ENCODE measurements around the gene LRRC40.
"Not testable (repeated sequence)": the region's sequence is repeated elsewhere in the genome, so short reads cannot be mapped to it uniquely, and the experiment has no call there.

The LRRC40 gene

DNA sequence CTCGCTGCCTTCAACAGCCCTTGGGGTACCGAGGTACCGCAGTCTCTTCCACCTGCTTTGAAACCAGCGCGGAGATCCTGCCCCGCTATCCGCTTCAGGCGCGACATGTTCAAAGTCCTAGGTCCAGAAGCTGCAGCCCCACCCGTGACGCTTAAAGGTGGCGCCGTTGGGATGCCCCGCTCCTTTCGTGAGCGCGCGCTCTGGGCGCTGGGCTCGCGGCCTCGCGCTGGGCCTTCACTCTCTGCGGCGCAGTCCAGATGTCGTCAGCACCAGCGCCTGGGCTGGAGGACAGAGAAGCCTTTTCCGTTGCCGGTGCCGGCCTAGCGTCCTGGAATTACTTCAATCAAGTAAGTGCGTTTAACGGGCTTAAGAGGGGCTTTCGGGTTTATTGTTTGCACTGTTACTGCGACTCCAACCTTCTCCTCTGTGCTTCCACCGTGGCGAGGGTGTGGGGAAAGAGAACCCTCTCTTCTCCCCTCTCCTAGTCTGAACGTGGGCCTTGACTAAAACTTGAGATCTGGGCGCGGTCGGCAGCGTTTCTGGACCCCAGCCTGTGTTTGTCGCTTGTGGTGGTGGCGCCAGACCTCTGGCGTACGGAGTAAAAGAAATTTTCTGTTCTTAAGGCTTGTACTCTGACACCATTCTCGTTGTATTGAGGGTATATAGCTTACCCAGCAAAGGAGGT lies at the start of gene LRRC40:
TSS of gene LRRC40 (minus strand) at position 146 of the 685 bp plus-strand sequence. CDS start at position 107, 39 bp downstream.
- peak; percentile 94 to 97 for DNase-seq

DNA sequence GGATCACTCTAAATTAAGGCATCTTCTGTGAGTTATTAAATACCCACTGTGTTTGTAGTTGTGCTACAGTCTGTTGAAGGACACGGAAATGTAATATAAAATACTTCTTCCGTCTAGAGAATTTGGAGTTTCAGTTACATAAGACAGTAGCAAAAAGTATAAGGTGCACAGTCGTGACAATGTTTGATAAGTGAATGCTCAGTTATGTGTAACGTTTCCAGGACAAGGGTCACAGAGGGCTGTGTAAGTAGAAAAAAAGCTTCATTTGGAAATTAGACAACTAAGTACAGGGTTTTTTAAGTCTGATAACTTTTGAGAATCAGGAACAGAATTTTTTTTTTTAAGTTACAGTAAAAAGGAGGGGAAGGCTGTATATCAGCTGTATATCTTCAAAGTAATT lies 43.4 kb upstream of the LRRC40 start:
- no peak for DNase-seq

DNA sequence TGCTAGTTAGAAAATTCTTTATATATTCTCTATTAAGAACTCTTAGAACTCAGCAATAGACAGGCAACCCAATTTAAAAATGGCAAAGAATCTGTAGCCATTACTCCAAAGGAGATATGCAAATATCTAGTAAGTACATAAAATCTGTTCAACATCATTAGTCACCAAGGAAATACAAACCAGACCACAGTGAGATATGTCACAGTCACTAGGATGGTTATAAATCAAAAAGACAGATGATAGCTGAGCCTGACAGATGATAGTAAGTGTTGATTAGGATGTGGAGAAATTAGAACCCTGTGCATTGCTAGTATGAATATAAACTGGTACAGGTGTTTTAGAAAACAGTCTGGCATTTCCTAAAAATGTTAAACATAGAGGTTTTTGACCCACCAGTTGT lies 42.4 kb upstream of the LRRC40 start:
- no peak for DNase-seq

DNA sequence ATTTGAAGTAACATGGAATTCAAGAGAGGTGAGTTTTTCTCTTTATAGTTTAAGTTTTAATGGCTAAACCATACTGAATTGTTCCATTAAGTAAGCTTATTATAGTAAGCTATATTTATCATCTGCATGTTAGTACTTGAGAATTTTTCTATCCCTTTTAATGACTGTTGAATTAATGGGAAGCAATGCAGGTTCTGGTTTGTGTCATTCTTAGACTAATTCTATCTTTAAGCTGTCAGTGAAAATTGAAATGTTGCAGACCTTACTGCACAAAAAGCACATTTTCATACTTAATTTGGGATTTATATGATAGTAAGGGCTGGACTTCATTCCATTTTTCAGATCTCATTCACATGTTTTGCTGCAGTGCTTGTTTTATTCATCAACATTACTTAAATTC lies 41.7 kb upstream of the LRRC40 start:
- no peak for DNase-seq

DNA sequence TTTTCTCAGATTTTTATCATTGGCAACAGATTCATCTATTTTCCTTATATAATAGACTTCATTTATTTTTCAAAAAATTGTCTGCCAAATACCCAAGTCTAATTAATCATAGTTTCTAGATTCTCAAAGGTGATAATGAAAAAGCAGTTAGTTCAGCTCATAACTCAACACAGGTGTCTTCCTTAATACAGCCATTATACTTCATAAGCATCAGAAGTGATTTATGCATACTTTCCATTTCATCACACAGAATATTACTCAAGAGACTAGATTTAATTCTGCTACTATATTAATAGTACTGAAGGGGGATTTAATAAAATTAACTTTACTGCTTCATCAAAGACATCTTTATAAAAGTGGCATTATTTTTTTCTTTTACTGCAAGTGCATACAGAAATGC lies 34.6 kb upstream of the LRRC40 start:
- DNase-seq: no peak

DNA sequence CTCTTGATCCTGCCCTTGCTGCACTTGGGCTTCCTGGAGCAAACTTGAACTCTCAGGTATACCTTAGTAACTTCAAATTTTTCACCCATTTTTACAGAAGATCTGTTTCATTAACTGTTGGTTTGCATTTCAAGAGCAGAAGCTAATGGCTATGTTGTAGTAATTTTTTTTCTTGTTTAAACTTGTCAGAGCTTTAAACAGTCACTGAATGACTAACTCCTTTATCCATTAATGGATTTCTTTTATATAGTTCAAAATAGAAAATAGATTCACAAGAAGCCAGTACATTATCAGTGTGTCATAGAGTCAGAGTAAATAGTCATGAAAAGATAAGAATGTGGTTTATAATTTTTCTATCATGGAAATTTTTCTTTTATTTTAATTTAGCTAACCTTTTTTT lies 29.4 kb upstream of the LRRC40 start:
- DNase-seq: no peak

DNA sequence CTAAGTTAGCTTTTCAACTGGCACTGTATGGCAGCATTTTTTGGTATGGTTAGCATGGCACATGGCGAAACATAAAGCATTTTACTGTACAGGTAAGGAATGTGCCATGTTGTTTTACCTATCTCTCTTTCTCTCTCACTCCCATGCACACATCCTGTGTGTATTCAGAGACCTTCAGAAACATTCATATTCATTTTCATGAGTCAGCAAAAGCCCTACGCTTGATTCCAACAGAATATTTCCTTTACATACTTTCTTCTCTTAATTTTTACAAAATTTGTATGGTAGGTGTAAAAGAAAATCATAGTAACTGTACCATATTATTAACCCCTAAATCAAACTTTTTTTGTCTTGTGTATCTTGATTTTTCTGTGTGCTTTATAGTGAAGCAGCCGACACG lies 26.1 kb upstream of the LRRC40 start:
- DNase-seq: no peak

DNA sequence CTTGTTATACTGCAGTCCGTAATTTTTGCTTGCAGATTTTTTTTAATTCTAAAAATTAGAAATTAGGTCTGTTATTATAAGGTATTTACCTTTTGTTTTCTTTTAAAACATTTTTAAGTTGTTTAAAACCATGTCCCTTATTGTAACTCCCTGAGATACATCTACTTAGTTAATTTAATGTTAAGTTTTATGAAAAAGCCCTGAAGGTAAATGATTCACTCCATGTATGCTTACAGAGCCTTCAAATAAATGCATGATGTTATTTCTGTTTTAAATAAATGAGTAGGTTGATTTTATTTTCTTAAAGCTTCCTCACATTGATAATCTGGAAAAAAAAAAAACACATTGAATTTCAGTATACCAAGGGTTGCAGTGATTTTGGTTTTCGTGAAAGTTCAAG lies 23.3 kb upstream of the LRRC40 start:
- no peak for DNase-seq

DNA sequence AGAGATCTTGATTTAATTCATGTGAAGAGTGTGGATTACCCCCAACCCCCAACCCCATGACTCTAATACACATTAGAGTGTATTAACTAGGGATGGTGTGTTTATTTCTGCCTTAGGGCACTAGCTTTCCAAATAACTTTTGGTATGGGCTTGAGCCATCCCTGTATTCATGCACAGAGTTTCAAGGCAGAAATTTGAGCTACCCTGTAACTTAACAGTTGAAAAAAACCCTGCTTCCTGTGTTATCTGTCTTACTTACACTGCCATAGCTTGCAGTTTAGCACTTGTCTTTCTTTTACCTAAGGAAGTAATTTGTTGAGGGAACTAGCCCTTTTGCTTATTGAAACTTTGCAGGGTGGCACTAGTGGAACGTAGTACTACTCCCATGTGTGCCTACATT lies 22.1 kb upstream of the LRRC40 start:
- peak in 1 of 2 donors; percentile 26 for DNase-seq

DNA sequence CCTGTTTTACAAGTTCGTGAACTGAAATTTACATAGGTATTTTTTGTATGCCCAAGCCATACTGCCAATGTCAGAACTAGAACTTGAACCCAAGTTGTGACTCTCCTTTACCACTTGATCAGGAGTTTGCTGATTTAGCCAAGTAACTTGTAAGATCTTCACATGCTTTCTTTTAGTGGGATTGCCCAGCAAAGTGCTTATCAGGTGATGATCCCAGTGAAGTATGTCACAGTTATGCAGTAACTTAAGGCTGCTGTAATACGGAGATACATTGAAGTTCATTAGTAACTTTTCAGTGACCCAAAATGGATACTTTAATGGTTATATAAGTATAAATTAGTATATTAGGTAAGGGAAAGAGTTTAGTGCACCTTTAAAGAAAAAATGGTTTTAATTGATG lies 19.6 kb upstream of the LRRC40 start:
- DNase-seq: no peak

DNA sequence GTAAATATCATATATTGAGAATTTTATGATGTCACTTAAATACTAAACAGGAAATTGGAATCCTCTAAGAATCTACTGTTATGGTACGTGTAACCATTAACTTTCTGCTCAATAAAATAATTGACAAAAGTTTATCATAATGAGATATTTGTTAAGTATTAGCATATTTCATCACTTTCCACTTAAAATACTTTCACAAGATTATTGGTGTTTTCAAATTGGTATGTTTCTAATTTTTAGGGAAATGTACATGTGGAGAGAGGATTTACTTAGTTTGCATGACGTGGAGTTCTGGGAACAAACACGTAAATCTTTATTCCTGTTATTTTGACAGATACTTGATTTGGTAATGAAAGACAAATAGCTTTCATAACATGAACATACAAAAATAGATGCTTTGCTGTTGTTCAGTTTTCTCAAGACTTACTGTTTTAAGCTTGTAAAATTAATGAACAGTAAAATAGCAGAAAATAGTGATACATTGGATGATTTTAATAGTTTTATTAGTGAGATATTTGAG lies 17.4 kb upstream of the LRRC40 start:
- DNase-seq: no peak

DNA sequence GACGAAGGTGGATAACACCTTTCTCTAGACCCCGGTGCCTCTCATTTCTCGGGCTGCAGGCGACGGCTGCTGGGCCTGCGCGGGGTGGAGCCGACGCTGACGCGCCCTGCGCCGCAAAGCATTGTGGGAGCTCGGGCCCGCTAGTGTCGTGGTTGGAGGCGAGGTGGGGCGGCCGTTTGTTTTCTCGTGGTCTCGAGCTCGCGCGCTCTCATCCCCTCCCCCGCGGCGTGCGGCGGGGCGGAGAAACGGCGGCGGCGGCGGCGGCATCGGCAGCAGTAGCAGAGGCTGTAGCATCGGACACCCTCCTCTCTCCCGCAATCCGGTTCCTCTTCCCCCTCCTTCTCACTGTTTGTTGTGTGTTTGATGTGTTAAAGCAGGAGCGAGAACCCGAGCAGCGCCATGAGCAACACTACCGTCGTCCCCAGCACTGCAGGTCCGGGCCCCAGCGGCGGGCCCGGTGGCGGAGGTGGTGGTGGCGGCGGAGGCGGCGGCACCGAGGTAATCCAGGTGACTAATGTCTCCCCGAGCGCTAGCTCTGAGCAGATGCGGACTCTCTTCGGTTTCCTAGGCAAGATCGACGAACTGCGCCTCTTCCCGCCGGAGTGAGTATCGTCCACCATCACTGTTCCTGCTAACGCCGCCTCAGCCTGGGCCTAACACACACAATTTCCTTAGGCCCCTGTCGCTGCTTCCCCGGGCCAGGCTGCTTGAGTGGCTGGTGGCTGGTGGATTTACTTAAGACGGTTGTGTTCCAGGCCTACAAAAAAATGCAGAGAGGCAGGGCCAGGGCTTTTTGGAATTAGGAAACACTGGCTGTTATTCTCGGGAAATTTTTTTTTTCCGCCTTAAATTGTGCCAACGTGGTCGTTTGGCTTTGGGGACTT lies 16.1 kb upstream of the LRRC40 start, which contains the start of gene SRSF11:
TSS of gene SRSF11 (plus strand) at position 143 of the 884 bp plus-strand sequence. CDS start at position 400, 257 bp downstream.
- peak; percentile 94 to 97 for DNase-seq

DNA sequence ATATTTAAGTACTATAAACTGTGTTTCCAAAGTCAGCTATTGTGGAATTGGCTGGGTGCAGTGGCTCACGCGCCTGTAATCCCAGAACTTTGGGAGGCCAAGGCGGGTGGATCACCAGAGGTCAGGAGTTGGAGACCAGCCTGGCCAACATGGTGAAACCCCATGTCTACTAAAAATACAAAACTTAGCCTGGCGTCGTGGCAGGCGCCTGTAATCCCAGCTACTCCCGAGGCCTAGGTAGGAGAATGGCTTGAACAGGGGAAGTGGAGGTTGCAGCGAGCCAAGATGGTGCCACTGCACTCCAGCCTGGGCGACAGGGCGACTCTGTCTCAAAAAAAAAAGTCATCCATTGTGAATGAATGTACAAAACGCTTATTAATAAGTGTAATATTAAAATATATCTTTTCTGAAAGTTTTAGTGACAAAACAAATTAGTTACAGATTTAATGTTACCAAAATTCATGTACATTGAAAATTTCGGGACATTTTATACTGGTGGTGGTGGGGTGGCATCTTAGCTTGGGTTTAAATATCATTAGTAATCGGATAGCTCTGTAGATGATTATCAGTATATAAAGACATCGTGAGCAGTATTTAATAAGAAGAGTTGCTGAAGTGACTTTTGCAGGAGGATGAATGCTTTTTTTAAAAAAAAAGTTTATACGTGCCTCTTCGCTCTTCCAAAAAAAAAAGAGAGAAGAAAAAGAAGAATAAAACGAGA lies 15.3 kb upstream of the LRRC40 start:
- DNase-seq: no peak

DNA sequence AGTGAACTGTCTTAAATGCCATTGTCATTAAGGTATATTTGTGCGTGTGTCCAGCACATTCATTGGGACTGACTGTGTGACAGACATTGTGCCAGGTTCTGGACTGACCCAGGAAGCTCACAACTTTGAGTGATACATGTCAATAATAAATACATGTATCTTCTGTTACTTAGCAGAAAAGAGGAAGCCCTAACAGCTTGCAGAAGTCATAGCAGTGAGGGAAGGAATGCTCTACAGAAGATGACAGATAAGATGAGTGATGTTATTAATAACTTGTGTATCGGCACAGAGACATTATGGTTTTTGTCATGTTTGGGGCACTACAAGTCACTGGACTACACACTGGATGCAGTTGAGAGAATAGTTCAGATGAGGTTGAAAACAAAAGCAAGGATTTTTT lies 14.6 kb upstream of the LRRC40 start:
- DNase-seq: no peak

DNA sequence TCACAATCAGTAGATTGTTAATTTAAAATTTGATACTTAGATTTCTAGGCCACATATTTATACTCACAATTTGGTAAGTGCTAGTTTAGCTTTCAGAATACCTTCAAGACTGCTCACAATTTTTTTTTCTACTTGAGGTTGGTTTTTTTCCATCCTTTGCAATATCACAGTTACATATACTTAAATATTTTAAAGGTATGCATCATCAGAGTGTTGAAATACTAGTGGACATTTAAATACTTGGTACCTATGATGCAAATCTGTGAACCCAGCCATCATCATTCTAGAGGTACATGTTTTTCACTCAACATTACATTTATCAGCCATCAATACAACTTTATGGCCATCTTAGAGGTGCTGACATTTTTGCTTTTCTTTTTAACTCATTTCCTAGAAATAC lies 6.2 kb upstream of the LRRC40 start:
- no peak for DNase-seq

DNA sequence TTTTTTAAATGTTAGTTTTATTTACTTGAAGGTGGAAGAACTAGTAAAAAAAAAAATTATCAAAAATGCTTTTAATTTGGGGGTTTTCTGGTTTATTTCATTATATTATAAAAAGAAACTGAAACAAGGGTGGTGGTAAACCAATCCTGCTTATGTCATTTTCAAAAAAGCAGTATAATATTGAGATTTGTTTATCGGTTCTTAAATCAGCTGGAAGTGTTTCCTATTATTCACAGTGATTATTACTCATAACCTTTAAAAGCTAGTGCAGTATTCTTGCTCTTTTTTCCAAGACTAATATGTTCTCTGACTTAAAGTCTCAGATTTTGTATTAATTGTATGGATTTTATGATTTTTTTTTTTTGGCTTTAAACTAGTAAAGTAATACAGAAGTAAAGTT lies 5.4 kb upstream of the LRRC40 start:
- DNase-seq: no peak

DNA sequence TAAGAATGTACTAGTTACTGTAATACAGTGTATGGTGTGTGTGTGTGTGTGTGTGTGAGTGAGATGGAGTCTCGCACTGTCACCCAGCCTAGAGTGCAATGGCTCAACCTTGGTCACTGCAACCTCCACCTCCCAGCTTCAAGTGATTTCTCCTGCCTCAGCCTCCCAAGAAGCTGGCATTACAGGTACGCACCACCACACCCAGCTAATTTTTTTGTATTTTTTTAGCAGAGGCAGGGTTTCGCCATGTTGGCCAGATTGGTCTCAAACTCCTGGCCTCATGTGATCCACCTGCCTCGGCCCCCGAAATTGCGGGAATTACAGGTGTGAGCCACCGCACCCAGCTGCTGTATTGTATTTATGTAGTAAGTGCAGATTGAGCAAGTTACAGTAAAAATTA lies 2.9 kb upstream of the LRRC40 start:
- DNase-seq: no peak

DNA sequence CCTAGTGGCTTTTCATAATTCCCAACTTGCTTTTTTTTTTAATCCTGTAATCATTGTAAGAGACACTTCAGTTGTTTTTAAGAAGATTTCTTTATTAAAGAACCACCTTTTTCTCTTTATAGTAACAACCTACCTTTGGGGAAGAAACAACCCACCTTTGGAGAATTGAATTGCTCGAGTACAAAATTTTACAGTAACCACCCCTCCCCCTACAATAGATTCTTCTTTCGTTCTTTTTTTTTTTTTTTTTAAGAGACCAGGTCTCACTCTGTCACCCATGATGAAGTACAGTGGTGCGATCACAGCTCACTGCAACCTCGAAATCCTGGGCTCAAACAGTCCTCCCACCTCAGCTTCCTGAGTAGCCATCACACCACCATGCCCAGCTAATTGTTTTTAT lies 2.1 kb upstream of the LRRC40 start:
- DNase-seq: no peak

DNA sequence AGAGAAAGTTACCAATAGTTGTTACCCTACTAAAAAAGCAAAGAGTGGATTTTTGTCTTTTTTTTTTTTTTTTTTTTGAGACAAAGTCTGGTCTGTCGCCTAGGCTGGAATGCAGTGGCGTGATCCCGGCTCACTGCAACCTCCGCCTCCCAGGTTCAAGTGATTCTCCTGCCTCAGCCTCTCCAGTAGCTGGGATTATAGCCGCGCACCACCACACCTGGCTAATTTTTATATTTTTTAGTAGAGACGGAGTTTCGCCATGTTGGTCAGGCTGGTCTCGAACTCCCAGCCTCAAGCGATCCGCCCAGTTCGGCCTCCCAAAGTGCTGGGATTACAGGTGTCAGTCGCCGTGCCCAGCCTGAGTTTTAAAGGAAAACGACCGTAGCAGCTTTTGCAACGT lies 1.5 kb upstream of the LRRC40 start:
- not testable (repeated sequence) for DNase-seq

DNA sequence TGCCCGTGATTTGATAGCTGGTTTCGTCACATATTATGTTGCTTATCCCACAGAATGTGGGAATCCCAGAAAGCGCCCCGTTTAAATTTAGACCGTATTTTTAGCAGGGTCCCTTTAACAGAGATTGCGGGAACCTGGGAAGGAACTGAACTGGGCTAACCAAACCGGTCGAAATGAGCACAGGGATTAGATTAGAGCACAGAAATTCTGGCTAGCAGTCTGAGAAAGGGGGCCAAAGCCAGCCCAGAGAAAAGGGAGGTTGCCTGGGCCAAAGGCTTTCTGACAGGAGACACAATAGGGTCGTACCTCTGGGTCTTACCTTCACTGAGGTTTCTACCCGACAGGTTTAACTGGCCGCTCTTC lies 327 bp downstream of the LRRC40 start:
- DNase-seq: no peak

DNA sequence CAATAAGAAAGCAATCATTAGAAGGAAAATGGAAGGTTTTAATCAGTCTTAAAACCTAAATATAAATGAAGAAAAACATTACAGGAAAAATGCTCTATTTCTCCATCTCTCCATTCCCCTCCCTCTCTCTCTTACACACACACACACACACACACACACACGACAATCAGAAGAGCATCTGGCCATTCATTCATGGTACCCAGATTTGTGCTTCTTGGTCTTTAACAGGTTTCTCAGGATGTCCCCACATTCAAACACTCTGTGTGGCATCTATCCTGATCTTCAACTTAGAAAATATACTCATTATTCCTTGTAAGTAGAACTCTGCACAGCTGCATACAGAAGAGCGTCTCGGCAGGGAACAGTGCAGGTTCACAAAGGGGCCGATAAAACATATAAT lies 779 bp downstream of the LRRC40 start:
- no peak for DNase-seq

DNA sequence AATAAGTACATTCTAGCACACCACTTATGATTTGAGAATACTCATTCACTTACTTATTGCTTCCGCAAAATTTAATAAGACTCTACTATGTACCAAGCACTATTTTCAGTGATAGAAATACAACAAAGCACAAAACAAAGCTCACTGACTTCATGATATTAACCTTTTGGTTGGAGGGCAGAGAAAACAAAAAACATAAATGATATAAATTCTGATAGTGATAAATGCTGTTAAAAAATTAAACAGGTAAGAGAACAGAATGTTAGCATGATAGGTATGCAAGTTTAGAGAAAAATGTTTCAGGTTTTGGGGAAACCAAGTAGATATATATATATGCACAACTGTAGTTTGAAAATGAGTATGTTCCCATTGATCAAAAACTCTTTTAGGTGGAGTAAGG lies 1.2 kb downstream of the LRRC40 start:
- DNase-seq: no peak

DNA sequence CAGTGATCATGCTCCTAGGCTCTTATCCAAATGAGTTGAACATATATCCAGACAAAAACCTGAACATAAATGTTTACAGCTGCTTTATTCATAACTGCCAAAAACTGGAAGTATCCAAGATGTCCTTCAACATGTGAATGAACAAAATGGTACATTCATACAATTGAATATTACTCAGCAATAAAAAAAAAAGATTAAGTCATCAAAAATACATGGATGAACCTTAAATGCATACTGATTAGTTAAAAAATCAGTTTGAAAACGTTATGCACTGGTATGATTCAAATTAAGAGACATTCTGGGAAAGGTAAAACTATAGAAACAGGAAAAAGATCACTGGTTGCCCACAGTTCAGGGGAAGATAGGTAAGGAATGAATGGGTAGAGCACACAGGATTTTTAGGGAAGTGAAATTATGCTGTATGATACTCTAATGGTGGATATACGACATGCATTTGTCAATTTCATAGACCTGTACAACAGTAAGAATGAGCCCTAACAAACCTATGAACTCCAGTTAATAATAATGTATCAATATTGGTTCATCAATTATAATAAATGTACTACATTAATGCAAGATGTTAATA lies 3.1 kb downstream of the LRRC40 start:
- DNase-seq: no peak

Measured in CD4-positive, alpha-beta T cell treated with Interferon alpha-2 for 1 hour (primary cell).